ENCODE data around the gene CXorf58.
A peak's percentile ranks its signal among the peaks of the same experiment; 100 is the strongest.
"Not testable (repeated sequence)": the region's sequence is repeated elsewhere in the genome, so short reads cannot be mapped to it uniquely, and the experiment has no call there.

Gene CXorf58

GRCh38 chrX:23907498-23908218, at the start of gene CXorf58, which contains the start of gene APOO:
TSS of gene CXorf58 (plus strand) at chrX:23908006. CDS start at chrX:23910303, 2,297 bp downstream.
TSS of gene APOO (minus strand) at chrX:23907938. CDS start at chrX:23907702, 236 bp downstream.
- peak within 1 kb of the TSS; percentile 59 for H3K27ac ChIP-seq
- no peaks in the 10 kb centered on the region for H3K27me3 ChIP-seq (replicated peaks)
- H3K36me3 ChIP-seq (replicated peaks) = no peaks in the 10 kb centered on the region
- DNase-seq = peak; percentile 77
- in situ Hi-C loops (cut with HindIII; ENCODE audit: low pct_ligation_motif_present, low sequenced_read_pairs) = no loop called here
- TF ChIP-seq CTCF (IDR thresholded peaks at IDR 0.05; ENCODE audit: low read depth, low read length, missing control alignments) = peak; percentile 80
- peak within 1 kb of the TSS; percentile 63 for H3K4me3 ChIP-seq (ENCODE audit: low read depth, low read length)

- H3K36me3 ChIP-seq (replicated peaks); H3K27me3 ChIP-seq (replicated peaks); in situ Hi-C loops (cut with HindIII; ENCODE audit: low pct_ligation_motif_present, low sequenced_read_pairs); H3K4me3 ChIP-seq (ENCODE audit: low read depth, low read length); H3K27ac ChIP-seq; DNase-seq: not testable (repeated sequence)
These were observed 48.6 kb upstream of the CXorf58 start for GRCh38 chrX:23859238-23859637.

GRCh38 chrX:23861215-23861896, 46.5 kb upstream of the CXorf58 start:
- no peak for TF ChIP-seq CTCF (IDR thresholded peaks at IDR 0.05; ENCODE audit: low read depth, low read length, missing control alignments)
- DNase-seq = no peak

GRCh38 chrX:23861952-23862351, 45.9 kb upstream of the CXorf58 start:
- DNase-seq; H3K4me3 ChIP-seq (ENCODE audit: low read depth, low read length); H3K36me3 ChIP-seq (replicated peaks); H3K27me3 ChIP-seq (replicated peaks); in situ Hi-C loops (cut with HindIII; ENCODE audit: low pct_ligation_motif_present, low sequenced_read_pairs); H3K27ac ChIP-seq: not testable (repeated sequence)

More at GRCh38 chrX:23861215-23861896, 46.5 kb upstream of the CXorf58 start:
- in situ Hi-C loops (cut with HindIII; ENCODE audit: low pct_ligation_motif_present, low sequenced_read_pairs) = no loop called here
- Histone ChIP-seq H3K27ac (no peak overlapping the region), H3K4me3 (ENCODE audit: low read depth, low read length) (no peak overlapping the region), H3K27me3 (replicated peaks) (no peaks in the 10 kb centered on the region), H3K36me3 (replicated peaks) (no peaks in the 10 kb centered on the region)

- Histone ChIP-seq H3K27ac (no peak overlapping the region), H3K27me3 (replicated peaks) (no peaks in the 10 kb centered on the region), H3K4me3 (ENCODE audit: low read depth, low read length) (no peak overlapping the region), H3K36me3 (replicated peaks) (no peaks in the 10 kb centered on the region)
- TF ChIP-seq CTCF (IDR thresholded peaks at IDR 0.05; ENCODE audit: low read depth, low read length, missing control alignments) = no peak
- in situ Hi-C loops (cut with HindIII; ENCODE audit: low pct_ligation_motif_present, low sequenced_read_pairs) = no loop called here
- no peak for DNase-seq
These were observed 43.0 kb upstream of the CXorf58 start for GRCh38 chrX:23864742-23865326.

GRCh38 chrX:23870041-23870440, 37.8 kb upstream of the CXorf58 start:
- Histone ChIP-seq H3K4me3 (ENCODE audit: low read depth, low read length) (no peak overlapping the region), H3K27ac (no peak overlapping the region), H3K27me3 (replicated peaks) (no peaks in the 10 kb centered on the region), H3K36me3 (replicated peaks) (no peaks in the 10 kb centered on the region)
- in situ Hi-C loops (cut with HindIII; ENCODE audit: low pct_ligation_motif_present, low sequenced_read_pairs) = no loop called here
- no peak for TF ChIP-seq CTCF (IDR thresholded peaks at IDR 0.05; ENCODE audit: low read depth, low read length, missing control alignments)
- no peak for DNase-seq
